B cell (primary cell): ENCODE data around the gene THRB.

Source experiments
- EZH2 ChIP-seq: IDR thresholded peaks from 2 replicates; pipeline ENCODE4 v1.6.1; 2012; ENCODE audit warnings: borderline replicate concordance, low read depth, mild to moderate bottlenecking, moderate library complexity, low read length; ENCODE audit not compliant: insufficient read depth, poor library complexity, severe bottlenecking
- TF ChIP-seq, protein P1 (sequence below): fragments of 200-600 bp; IDR thresholded peaks from one replicate; pipeline ENCODE4 v1.8.0; 2022; ENCODE audit warnings: antibody characterized with exemption, mild to moderate bottlenecking

DNA sequence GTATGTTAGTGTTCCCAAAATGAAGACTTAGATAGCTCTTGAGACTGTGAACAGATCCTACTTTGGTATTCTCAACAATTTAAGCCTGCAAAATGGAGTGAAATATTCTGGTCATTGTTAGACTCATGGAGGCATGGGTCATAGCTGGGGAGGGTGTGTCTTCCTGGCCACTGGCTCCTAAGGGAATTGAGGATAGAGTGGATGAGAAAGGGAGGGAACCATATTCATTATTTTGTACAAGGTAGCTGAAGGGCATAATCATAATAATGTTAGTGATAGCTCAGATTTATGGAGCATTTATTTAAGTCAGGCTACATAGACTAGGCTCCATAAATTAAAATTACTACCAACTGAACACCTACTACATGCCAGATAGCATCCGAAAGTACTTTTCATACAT, 295.9 kb downstream of the THRB start:
- TF ChIP-seq, protein P1, sequence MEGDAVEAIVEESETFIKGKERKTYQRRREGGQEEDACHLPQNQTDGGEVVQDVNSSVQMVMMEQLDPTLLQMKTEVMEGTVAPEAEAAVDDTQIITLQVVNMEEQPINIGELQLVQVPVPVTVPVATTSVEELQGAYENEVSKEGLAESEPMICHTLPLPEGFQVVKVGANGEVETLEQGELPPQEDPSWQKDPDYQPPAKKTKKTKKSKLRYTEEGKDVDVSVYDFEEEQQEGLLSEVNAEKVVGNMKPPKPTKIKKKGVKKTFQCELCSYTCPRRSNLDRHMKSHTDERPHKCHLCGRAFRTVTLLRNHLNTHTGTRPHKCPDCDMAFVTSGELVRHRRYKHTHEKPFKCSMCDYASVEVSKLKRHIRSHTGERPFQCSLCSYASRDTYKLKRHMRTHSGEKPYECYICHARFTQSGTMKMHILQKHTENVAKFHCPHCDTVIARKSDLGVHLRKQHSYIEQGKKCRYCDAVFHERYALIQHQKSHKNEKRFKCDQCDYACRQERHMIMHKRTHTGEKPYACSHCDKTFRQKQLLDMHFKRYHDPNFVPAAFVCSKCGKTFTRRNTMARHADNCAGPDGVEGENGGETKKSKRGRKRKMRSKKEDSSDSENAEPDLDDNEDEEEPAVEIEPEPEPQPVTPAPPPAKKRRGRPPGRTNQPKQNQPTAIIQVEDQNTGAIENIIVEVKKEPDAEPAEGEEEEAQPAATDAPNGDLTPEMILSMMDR: no peak
- TF ChIP-seq EZH2: no peak
